ENCODE data around the gene SPOCK1.

DNA sequence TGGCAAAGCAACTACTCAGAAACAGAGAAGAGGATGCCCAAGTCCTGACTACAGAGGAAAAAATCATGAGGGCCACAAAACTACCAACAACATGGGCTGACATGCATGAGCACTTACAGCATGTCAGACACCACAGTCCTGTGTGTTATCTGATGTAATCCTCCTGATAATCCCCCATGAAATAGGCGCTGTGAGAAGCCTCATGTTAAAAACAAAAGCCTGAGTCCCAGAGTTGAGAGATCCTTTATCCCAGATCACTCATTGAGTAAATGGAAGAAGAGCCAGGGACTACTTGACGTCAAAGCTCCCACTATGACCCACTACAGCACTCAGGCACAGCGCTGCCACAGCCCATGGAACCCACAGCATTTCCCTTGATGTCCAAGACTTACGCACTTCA, 7.2 kb upstream of the SPOCK1 start:
- TF ChIP-seq, protein P1, sequence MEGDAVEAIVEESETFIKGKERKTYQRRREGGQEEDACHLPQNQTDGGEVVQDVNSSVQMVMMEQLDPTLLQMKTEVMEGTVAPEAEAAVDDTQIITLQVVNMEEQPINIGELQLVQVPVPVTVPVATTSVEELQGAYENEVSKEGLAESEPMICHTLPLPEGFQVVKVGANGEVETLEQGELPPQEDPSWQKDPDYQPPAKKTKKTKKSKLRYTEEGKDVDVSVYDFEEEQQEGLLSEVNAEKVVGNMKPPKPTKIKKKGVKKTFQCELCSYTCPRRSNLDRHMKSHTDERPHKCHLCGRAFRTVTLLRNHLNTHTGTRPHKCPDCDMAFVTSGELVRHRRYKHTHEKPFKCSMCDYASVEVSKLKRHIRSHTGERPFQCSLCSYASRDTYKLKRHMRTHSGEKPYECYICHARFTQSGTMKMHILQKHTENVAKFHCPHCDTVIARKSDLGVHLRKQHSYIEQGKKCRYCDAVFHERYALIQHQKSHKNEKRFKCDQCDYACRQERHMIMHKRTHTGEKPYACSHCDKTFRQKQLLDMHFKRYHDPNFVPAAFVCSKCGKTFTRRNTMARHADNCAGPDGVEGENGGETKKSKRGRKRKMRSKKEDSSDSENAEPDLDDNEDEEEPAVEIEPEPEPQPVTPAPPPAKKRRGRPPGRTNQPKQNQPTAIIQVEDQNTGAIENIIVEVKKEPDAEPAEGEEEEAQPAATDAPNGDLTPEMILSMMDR (IDR thresholded peaks at IDR 0.05 in 2 of 3, conservative IDR thresholded peaks at IDR 0.05 in 1 of 3; ENCODE audit: insufficient read depth in 2 of 3, low read depth in 1 of 3, low read length in 3 of 3), result no peak
- TF ChIP-seq YY1 (IDR thresholded peaks at IDR 0.05; ENCODE audit: borderline replicate concordance in 1 of 3, control insufficient read depth in 1 of 3, extremely low read depth in 1 of 3, insufficient read depth in 3 of 3, insufficient read length in 1 of 3, insufficient replicate concordance in 2 of 3, low read depth in 1 of 3, low read length in 2 of 3) (no peak), CBX3 (IDR thresholded peaks at IDR 0.05; ENCODE audit: borderline replicate concordance in 1 of 2, low read length in 2 of 2) (no peak)
